Measurements from ENCODE around the gene ALG12. TPM values are rescaled to one million over a fixed set of nuclear protein-coding genes. Genes with fewer than 3 reads are reported as not detected.

Gene ALG12
- total and polyA plus RNA-seq, 2 experiments from 2014 or later, result 21.9 to 24.4 TPM

DNA sequence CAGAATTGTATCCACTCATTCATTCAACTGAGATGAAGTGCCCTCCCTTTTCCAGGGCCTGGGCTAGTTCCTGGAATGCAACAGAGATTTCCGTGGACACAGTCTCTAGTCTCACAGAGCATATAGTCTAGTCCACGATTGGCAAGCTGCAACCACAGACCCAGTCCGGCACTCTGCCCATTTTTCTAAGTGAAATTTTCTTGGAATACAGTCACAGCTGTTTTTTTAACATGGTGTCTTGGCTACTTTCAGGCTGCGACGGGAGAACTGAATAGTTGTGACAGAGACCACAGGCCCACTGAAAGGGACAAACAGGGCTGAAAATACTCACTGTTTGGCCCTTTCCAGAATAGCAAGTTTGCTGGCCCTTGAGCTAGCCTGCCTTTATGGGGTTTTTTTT is 29.2 kb downstream of the ALG12 start:
- peaks cover 74% of the 10 kb centered on the region for H3K79me2 ChIP-seq (ENCODE audit: insufficient read depth)
- TF ChIP-seq EZH2 (IDR thresholded peaks at IDR 0.05; ENCODE audit: insufficient read depth, poor library complexity, severe bottlenecking) (no peak), EZH2phosphoT487 (IDR thresholded peaks at IDR 0.05; ENCODE audit: insufficient read depth, low read depth) (no peak)
- DNase-seq, result no peak
- no peak overlapping the region for H3K9ac ChIP-seq
- in situ Hi-C loops (cut with MboI), result no loop called here
- no peak overlapping the region for H3K27ac ChIP-seq
- H3K4me1 ChIP-seq (ENCODE audit: insufficient read depth), result no peaks in the 10 kb centered on the region
- 97 to 99% methylated on average over 5 of the region's 5 CpGs for WGBS, 2 experiments (ENCODE audit: low coverage in 1 of 2, low lambda C conversion rate in 2 of 2, missing lambda C conversion rate in 2 of 2)
- H3K4me3 ChIP-seq, result no peak overlapping the region
- H3K9me2 ChIP-seq (ENCODE audit: insufficient read depth), result no peaks in the 10 kb centered on the region
- H3F3A ChIP-seq (ENCODE audit: insufficient read depth), result no peaks in the 10 kb centered on the region
- H3K4me2 ChIP-seq (ENCODE audit: unreplicated experiment), result no peak overlapping the region
- no peaks in the 10 kb centered on the region for H3K9me3 ChIP-seq (ENCODE audit: low read depth)
- no peaks in the 10 kb centered on the region for H3K27me3 ChIP-seq (replicated peaks; ENCODE audit: insufficient read depth)
- H4K20me1 ChIP-seq (ENCODE audit: insufficient read depth), result no peaks in the 10 kb centered on the region
- peaks cover 26% of the 10 kb centered on the region; the same call in 1 of the 2 replicates for H3K36me3 ChIP-seq (ENCODE audit: low read depth)
- H2AFZ ChIP-seq, result no peak overlapping the region

DNA sequence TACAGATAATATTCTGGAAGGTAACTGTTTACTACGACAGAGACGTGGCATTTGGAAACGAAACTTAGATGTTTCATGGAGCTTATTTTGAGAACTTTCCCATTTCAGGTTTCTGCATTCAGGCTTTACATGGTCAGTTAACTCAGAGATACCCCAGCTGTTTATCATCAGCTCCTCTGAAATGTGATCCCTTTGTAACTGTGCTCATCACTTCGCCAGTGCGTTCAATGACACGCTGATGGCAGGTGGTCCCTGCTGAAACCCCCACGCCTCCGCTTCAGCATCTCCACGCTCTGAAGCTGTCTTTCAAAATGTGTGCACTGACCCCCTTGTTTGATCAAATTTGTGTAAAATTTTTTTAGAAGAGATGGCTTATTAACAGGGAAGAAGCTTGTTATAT is 30.5 kb downstream of the ALG12 start:
- no peak for DNase-seq
- Histone ChIP-seq H2AFZ (no peak overlapping the region), H3K79me2 (ENCODE audit: insufficient read depth) (peaks cover 87% of the 10 kb centered on the region), H3K9me2 (ENCODE audit: insufficient read depth) (no peaks in the 10 kb centered on the region), H3K36me3 (ENCODE audit: low read depth) (peaks cover 26% of the 10 kb centered on the region; the same call in 1 of the 2 replicates), H3K9me3 (ENCODE audit: low read depth) (no peaks in the 10 kb centered on the region), H4K20me1 (ENCODE audit: insufficient read depth) (peaks cover 8% of the 10 kb centered on the region; the same call in 1 of the 2 replicates), H3K27me3 (replicated peaks; ENCODE audit: insufficient read depth) (no peaks in the 10 kb centered on the region), H3K4me1 (ENCODE audit: insufficient read depth) (no peaks in the 10 kb centered on the region), H3K9ac (no peak overlapping the region), H3F3A (ENCODE audit: insufficient read depth) (no peaks in the 10 kb centered on the region; the same call in 1 of the 2 replicates), H3K4me2 (ENCODE audit: unreplicated experiment) (no peak overlapping the region), H3K4me3 (no peak overlapping the region), H3K27ac (no peak overlapping the region)
- TF ChIP-seq EZH2phosphoT487 (IDR thresholded peaks at IDR 0.05; ENCODE audit: insufficient read depth, low read depth) (no peak), EZH2 (IDR thresholded peaks at IDR 0.05; ENCODE audit: insufficient read depth, poor library complexity, severe bottlenecking) (no peak)
- in situ Hi-C loops (cut with MboI), result no loop called here
- WGBS, 2 experiments (ENCODE audit: low coverage in 1 of 2, low lambda C conversion rate in 2 of 2, missing lambda C conversion rate in 2 of 2), result 91 to 93% methylated on average over 9 of the region's 9 CpGs

DNA sequence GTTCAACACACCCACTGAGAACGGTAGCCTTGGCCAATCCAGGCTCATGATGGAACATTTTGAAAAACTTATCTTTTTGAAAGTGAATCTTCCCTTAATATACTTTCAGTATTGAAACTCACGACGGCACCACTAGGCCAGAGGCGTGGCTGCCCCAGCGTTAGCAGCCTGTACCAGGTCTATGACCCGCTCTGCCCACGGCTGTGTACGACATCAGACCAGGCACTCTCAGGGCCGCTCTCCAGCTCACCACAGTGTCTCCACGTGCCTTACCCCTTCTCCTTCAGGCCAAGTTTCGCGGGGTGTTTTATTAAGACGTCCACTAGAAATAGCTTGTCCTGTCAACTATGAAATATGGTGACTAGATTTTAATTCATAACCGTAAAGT is 31.2 kb downstream of the ALG12 start:
- WGBS, 2 experiments (ENCODE audit: low coverage in 1 of 2, low lambda C conversion rate in 2 of 2, missing lambda C conversion rate in 2 of 2), result 96 to 99% methylated on average over 14 of the region's 14 CpGs
- Histone ChIP-seq H3K4me2 (ENCODE audit: unreplicated experiment) (no peak overlapping the region), H3K9me3 (ENCODE audit: low read depth) (no peaks in the 10 kb centered on the region), H3K36me3 (ENCODE audit: low read depth) (peaks cover 26% of the 10 kb centered on the region; the same call in 1 of the 2 replicates), H2AFZ (no peak overlapping the region), H3K27me3 (replicated peaks; ENCODE audit: insufficient read depth) (no peaks in the 10 kb centered on the region), H3K4me3 (no peak overlapping the region), H3K9me2 (ENCODE audit: insufficient read depth) (no peaks in the 10 kb centered on the region), H3K27ac (no peak overlapping the region), H3K4me1 (ENCODE audit: insufficient read depth) (no peaks in the 10 kb centered on the region), H3K9ac (no peak overlapping the region), H4K20me1 (ENCODE audit: insufficient read depth) (peaks cover 8% of the 10 kb centered on the region; the same call in 1 of the 2 replicates), H3K79me2 (ENCODE audit: insufficient read depth) (peaks cover 90% of the 10 kb centered on the region), H3F3A (ENCODE audit: insufficient read depth) (no peaks in the 10 kb centered on the region; the same call in 1 of the 2 replicates)
- no peak for DNase-seq
- in situ Hi-C loops (cut with MboI), result no loop called here
- no peak for TF ChIP-seq EZH2 (IDR thresholded peaks at IDR 0.05; ENCODE audit: insufficient read depth, poor library complexity, severe bottlenecking)
- TF ChIP-seq EZH2phosphoT487 (IDR thresholded peaks at IDR 0.05; ENCODE audit: insufficient read depth, low read depth), result no peak

DNA sequence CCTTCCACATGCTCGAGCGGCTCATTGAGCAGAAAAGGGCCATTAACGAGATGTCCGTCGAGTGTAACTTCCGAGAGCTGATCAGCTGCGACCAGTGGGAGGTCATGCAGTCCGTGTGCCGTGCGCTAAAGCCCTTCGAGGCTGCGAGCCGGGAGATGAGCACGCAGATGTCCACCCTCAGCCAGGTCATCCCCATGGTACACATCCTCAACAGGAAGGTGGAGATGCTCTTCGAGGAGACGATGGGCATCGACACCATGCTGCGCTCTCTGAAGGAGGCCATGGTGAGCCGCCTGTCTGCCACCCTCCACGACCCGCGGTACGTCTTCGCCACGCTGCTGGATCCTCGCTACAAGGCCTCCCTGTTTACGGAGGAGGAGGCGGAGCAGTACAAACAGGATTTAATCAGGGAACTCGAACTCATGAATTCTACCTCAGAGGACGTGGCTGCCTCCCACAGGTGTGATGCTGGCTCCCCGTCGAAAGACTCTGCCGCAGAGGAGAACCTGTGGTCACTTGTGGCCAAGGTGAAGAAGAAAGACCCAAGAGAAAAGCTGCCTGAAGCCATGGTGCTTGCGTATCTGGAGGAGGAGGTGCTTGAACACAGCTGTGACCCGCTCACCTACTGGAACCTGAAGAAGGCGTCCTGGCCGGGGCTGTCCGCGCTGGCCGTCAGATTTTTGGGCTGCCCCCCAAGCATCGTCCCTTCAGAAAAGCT is 31.7 kb downstream of the ALG12 start:
- no peak overlapping the region for H3K9ac ChIP-seq
- no peaks in the 10 kb centered on the region; the same call in 1 of the 2 replicates for H3F3A ChIP-seq (ENCODE audit: insufficient read depth)
- peaks cover 8% of the 10 kb centered on the region; the same call in 1 of the 2 replicates for H4K20me1 ChIP-seq (ENCODE audit: insufficient read depth)
- no peak overlapping the region for H3K4me3 ChIP-seq
- H3K27ac ChIP-seq, result no peak overlapping the region
- H3K4me2 ChIP-seq (ENCODE audit: unreplicated experiment), result no peak overlapping the region
- DNase-seq, result no peak
- WGBS, 2 experiments (ENCODE audit: low coverage in 1 of 2, low lambda C conversion rate in 2 of 2, missing lambda C conversion rate in 2 of 2), result 98 to 99% methylated on average over 41 of the region's 41 CpGs
- peaks cover 96% of the 10 kb centered on the region for H3K79me2 ChIP-seq (ENCODE audit: insufficient read depth)
- H3K9me3 ChIP-seq (ENCODE audit: low read depth), result no peaks in the 10 kb centered on the region
- TF ChIP-seq EZH2phosphoT487 (IDR thresholded peaks at IDR 0.05; ENCODE audit: insufficient read depth, low read depth) (no peak), EZH2 (IDR thresholded peaks at IDR 0.05; ENCODE audit: insufficient read depth, poor library complexity, severe bottlenecking) (no peak)
- no peaks in the 10 kb centered on the region for H3K4me1 ChIP-seq (ENCODE audit: insufficient read depth)
- no peaks in the 10 kb centered on the region for H3K27me3 ChIP-seq (replicated peaks; ENCODE audit: insufficient read depth)
- in situ Hi-C loops (cut with MboI), result no loop called here
- peaks cover 26% of the 10 kb centered on the region; the same call in 1 of the 2 replicates for H3K36me3 ChIP-seq (ENCODE audit: low read depth)
- H3K9me2 ChIP-seq (ENCODE audit: insufficient read depth), result no peaks in the 10 kb centered on the region
- H2AFZ ChIP-seq, result no peak overlapping the region

All from GM23248 (cell line).